ENCODE results near the gene SBF2. TPM values are rescaled to one million over a fixed set of nuclear protein-coding genes. Genes with fewer than 3 reads are reported as not detected.
A peak's percentile ranks its signal among the peaks of the same experiment; 100 is the strongest.

The SBF2 gene
- total and polyA plus RNA-seq, 2 donors (not counting 3 experiments of a cell fraction or from before 2014, with no cell fraction given) = 15.4 to 42.4 TPM

DNA sequence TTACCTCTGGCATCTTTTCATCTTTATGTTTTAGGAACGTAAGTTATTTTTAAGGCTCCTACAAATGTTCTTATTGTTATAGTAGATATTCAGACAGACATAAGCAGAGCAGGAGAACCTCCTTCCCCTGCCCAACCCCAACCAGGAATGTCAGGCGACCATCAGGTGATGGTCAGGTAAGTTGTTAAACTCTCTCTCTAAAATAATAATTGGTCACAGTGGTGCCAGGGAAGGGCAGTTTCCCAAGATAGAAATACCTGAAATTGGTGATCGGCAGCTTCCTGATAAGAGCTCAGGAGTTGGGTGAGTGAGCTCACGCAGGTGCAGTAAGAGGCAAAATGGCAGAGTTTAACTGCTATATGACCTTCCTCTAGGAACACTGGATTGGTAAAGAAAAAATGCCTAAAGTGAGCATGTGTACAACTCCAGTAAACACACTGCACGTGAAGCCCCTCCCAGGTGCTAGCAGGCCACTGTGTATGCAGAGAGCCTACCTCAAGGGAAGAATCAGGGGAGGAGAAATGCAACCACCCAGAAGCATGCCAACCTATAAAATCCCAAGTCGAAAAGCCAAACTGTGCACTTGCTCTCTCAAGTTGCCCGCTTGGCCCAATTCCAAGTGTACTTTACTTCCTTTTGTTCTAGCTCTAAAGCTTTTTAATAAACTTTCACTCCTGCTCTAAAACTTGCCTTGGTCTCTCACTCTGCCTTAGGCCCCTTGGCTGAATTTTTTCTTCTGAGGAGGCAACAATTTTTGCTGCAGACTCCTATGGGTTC, 273.9 kb downstream of the SBF2 start:
- H3K79me2 ChIP-seq (ENCODE audit: control insufficient read depth, insufficient read depth, low read length) = no peaks in the 10 kb centered on the region
- no peaks in the 10 kb centered on the region for H3K27me3 ChIP-seq (ENCODE audit: control insufficient read depth in 2 of 2, insufficient read depth in 2 of 2, low read length in 2 of 2)
- H3K36me3 ChIP-seq (ENCODE audit: control insufficient read depth in 2 of 2, extremely low read depth in 1 of 2, insufficient read depth in 2 of 2, low read length in 2 of 2) = no peaks in the 10 kb centered on the region
- no peak overlapping the region for H3K27ac ChIP-seq (ENCODE audit: insufficient read depth, low read depth, low read length)
- peaks cover 24% of the 10 kb centered on the region for H3K4me1 ChIP-seq (ENCODE audit: control insufficient read depth, extremely low read depth, insufficient read depth, low read length)
- no peak overlapping the region for H2AFZ ChIP-seq (ENCODE audit: low read depth, low read length)
- no peak overlapping the region for H3K9ac ChIP-seq (replicated peaks; ENCODE audit: extremely low read depth, insufficient read depth, low read length)
- H3K4me3 ChIP-seq (replicated peaks in 1 of 3; ENCODE audit: insufficient read depth in 1 of 3, low read depth in 1 of 3, low read length in 3 of 3) = no peak overlapping the region
- intact Hi-C loops (cut with micrococcal nuclease) (no loop called here), dilution Hi-C loops (cut with MboI; ENCODE audit: extremely low pct_ligation_motif_present, low sequenced_read_pairs) (no loop called here)
- ChIA-PET POLR2A (interaction anchor here (0.7 kb wide), 1 partner anchor 56 kb away, joined by 3 read pairs; no protein-coding TSS in a partner anchor), CTCF (interaction anchor here (1.0 to 1.4 kb wide), 5 partner anchors 12 to 287 kb away, joined by 3 to 5 read pairs (median 3); partner anchors contain the start of gene ADM)
- FAIRE-seq (no peak), DNase-seq (ENCODE audit: low read depth, low spot score) (peak; percentile 52)
- H4K20me1 ChIP-seq (replicated peaks; ENCODE audit: control insufficient read depth, extremely low read depth, insufficient read depth, low read length) = no peaks in the 10 kb centered on the region
- TF ChIP-seq, protein P1, sequence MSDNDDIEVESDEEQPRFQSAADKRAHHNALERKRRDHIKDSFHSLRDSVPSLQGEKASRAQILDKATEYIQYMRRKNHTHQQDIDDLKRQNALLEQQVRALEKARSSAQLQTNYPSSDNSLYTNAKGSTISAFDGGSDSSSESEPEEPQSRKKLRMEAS (IDR thresholded peaks at IDR 0.05; ENCODE audit: insufficient read depth, insufficient read length) = no peak
- TF ChIP-seq EZH2 (IDR thresholded peaks at IDR 0.05; ENCODE audit: borderline replicate concordance, low read depth, low read length, severe bottlenecking) = no peak
- TF ChIP-seq MYC (IDR thresholded peaks at IDR 0.05; ENCODE audit: low read depth, low read length) = no peak
- no peak for TF ChIP-seq JUN (IDR thresholded peaks at IDR 0.05; ENCODE audit: borderline replicate concordance, insufficient read depth, insufficient read length, low read depth)
- no peak for TF ChIP-seq GATA2 (IDR thresholded peaks at IDR 0.05; ENCODE audit: insufficient read depth, insufficient read length, low read depth, low read length)
- TF ChIP-seq FOS (IDR thresholded peaks at IDR 0.05; ENCODE audit: borderline replicate concordance, insufficient read depth, low read length) = no peak
- TF ChIP-seq, protein P2, sequence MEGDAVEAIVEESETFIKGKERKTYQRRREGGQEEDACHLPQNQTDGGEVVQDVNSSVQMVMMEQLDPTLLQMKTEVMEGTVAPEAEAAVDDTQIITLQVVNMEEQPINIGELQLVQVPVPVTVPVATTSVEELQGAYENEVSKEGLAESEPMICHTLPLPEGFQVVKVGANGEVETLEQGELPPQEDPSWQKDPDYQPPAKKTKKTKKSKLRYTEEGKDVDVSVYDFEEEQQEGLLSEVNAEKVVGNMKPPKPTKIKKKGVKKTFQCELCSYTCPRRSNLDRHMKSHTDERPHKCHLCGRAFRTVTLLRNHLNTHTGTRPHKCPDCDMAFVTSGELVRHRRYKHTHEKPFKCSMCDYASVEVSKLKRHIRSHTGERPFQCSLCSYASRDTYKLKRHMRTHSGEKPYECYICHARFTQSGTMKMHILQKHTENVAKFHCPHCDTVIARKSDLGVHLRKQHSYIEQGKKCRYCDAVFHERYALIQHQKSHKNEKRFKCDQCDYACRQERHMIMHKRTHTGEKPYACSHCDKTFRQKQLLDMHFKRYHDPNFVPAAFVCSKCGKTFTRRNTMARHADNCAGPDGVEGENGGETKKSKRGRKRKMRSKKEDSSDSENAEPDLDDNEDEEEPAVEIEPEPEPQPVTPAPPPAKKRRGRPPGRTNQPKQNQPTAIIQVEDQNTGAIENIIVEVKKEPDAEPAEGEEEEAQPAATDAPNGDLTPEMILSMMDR (IDR thresholded peaks at IDR 0.05; ENCODE audit: extremely low read depth in 1 of 2, insufficient read depth in 1 of 2, low read depth in 1 of 2, low read length in 2 of 2) = no peak
- TF ChIP-seq POLR2AphosphoS5 (IDR thresholded peaks at IDR 0.05; ENCODE audit: insufficient read depth, low read depth, low read length) = no peak
- no peak for TF ChIP-seq POLR2A (IDR thresholded peaks at IDR 0.05; ENCODE audit: low read depth, low read length)
- no peaks in the 10 kb centered on the region for H3K9me1 ChIP-seq (replicated peaks; ENCODE audit: control insufficient read depth, extremely low read depth, insufficient read depth, low read length)
- BruUV-seq (replicated peaks) = no TSS peak
- peak overlapping the region; percentile 29 for H3K4me2 ChIP-seq (ENCODE audit: insufficient read depth, low read length)
- H3K9me3 ChIP-seq (replicated peaks; ENCODE audit: control insufficient read depth, insufficient read depth, low read length) = no peaks in the 10 kb centered on the region
